DLD1 (cell line): ENCODE data around the gene MED26.

Experiments
- in situ Hi-C: cut with HindIII; loops from 2 replicates; pipeline ENCODE4 v1.10.0; 2017; ENCODE audit warnings: low sequenced_read_pairs

MED26 gene

DNA sequence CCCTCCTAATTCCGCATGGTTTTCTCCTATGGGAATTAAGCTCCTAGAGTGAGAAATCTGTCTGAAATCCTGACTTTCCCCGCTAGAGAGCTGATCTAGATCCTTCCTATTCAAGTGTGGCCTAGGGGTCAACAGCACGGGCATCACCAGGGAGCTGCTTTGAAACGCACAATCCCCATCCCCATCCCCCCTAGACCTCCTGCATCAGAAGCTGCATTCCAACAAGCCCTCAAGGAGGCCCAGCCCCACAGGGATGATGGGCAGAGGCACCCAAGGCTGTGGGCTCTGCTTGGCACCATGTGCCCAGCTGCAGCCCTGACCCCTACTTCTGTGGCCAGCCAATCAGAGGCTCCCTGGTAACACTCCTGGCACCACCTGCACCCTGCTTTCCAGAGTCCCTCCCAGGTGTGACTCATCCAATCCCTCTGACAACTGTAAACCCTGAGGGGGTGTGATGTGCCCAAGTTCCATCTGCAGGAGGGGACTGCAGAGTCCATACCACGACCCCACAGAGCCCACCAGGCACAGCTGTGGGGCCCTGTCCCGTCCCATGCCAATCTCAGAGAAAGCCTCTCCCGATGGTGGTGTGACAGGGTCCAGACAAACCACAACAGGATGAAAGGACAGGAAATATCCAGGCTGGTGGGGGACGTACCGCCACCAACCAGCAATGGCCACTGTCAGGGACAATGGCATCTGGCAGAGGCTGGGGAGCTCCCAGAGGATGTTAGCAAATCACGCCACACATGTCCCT lies 36.0 kb downstream of the MED26 start:
- in situ Hi-C loops, result no loop called here

DNA sequence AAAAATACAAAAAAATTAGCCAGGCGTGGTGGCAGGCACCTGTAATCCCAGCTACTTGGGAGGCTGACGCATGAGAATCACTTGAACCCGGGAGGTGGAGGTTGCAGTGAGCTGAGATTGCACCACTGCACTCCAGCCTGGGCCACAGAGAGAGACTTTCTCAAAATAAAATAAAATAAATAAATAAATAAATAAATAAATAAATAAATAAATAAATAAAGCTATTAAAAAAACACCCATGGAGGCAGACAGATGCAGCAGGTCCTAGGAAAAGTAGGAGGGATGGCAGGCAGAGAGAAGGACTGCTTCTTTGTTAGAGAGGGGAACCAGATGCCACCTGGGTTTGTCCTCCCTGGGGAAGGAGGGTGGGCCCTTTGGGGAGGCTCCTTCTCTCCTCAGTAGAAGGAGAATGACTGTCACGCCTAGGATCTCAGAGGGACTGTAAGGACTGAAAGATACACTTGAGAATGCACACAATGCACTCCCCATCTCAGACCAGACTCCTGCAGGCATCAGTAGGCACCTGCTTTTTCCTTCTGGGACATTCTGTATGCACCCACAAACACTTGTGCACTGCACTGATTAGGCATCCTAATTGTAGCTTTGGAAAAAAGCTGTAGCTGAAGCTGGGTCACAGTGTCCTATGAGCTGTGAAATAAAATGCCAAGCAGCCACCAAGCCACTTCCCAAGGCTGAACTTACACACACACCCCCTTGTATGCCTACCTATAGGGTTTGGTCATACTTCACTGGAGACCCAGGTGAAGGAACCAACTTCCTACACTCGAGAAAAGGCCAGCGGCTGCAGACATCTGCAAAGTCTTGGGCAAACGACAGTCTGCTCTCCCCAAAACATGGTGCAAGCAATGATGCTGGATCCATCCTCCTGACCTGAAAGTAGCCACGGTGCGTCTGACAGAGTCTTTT lies 36.9 kb downstream of the MED26 start:
- in situ Hi-C loops, result no loop called here

DNA sequence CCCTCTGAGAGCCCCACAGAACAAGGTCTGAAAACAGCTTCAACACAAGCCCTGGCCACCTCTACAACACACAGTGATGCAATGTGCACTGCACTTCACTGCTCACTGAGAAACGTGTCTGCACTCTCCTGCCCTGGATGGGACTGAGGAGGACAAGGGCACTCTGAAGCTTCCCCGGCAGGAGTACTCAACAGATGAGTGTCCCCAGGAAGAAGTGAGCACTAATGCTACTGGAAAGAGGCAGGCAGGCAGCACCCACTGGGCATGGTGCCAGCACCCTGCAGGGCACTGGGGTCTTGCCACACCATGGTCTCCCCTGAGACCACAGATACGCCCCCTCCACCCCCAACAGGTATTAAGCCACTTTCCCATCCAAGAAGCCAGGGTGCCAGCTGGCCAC lies 38.1 kb downstream of the MED26 start:
- in situ Hi-C loops, result no loop called here

DNA sequence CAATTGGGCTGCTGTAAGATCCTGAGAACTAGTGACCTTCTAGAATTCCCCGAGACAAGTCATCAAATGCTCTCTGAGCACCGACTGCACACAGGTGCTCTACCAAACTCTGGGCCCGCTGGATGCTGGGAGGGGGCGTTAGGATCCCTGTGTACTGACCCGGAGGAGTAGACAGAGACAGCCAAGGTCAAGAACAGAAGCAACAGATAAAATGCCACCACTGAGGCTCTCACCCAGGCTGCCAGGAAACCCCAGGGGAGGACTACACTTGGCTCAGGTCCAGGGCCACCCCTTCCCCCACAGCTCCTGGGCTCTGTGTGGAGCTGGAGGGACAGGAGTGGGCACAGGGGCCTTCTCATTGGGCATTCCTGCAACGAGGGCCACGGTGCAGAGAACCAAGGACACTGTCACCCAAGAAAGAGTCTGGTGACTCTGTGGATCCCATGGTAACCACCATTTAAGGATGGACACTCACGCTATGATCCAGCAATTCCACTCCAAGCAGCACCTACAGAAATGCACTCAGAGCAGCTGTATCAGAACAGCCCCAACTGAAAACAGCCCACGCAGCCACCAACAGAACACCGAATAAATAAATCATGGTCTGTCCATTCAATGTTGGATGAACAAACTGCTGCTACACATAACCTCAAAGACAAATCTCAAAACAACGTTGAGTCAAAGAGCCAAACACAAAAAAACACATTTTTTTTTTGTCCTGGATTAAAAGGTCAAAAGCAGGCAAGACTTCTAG lies 39.0 kb downstream of the MED26 start:
- in situ Hi-C loops, result no loop called here

DNA sequence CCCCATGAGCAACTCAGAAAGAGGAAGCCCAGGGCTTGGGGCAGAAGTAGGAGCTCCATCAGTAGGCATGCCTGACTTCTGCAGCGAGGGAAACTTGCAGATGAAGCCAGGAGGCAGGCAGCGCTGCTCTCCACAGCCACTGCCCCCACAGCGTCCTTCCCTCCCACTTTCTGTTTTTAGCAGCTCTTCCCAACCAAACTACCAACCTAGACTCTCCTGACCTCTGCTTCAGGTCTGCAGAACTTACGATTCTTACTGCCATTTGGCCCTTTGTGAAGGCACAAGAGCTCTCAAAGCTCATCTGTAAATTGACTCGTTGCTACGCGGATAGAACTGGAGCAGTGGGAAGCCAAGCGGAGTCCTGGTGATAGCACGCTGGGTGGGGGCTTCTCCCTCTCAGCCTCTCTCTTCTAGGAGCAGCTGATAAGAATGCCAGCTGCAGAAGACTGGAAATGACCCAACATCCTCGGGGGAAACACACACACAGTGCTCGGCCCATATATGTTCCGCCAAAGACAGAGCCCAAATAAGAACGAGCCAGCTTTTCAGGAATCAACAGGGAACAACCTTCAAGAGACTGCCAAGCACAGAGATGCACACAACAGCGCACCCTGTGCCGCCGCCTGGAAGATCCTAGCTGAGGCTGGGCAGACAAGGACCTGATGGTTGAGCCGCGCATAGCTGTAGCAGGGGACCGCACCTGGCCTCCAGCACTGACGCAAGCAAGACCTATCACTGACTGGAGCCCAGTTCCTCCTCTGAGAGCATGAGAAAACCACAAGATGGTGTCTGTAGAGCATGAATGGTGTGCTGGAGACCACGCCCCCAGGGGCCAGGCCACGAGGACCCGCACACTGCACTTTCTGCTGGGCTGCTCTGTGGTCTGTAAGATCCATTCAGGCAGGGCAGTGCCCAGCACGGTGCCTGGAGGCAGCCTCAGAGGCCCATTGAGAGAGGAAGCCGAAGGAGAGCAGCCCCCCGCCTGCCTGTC lies 39.9 kb downstream of the MED26 start:
- in situ Hi-C loops, result no loop called here

DNA sequence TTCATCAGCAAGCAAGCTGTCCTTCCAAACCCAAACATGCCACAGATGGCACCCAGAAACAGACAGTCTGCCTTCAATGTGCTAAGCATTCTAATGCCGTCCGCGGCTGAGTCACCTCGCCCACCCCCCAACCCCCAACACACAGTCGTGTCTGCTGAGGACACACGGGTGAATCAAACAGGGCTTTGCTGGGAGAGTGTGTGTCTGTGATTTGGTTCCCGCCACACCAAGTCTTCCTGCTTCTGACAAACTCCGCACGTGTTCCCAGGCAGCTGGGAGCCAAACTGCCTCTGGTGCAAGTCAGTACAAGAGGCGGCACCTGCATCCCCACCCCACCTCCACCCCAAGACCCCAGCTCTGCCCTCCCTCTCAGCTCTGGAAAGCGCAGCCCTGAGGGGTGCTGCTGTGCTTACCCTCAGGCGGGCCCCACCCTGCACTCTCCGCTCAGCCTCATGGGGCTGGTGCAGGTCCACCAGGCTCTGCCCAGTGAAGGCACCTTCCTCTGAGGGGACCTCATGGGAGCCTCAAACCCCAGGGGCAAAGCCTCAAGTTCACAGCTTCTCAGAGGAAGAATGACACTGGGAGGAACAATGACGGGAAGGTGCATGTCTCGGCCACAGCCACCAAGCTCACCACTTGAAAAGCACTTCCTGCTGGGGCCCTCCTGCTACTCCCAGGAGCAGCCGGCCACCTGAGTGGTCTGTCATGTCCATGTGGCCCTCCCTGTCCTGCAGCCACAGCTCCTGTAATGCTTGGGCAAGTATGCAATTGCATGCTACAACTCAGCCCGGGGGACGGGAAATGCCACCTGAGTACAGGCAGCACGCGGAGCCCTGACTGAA lies 40.8 kb downstream of the MED26 start:
- in situ Hi-C loops, result no loop called here

DNA sequence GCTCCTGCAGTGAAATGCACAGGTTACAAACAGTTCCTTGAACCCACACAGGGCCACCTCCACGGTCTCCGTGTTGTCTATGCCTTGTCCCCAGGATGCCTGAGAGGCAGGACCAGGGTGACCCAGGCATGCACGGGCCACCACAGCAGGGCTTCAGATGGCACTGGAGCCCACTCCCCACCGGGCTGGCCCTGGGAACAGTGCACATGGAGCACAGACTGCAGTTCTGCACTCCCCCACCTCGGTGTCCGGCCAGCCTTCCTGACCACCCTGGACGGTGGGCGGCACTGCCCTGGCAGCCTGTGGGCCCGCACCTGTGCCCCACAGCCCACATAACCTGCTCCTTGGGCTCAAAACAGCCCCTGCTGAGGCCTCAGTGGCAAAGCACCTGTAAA lies 41.5 kb downstream of the MED26 start:
- in situ Hi-C loops, result no loop called here

DNA sequence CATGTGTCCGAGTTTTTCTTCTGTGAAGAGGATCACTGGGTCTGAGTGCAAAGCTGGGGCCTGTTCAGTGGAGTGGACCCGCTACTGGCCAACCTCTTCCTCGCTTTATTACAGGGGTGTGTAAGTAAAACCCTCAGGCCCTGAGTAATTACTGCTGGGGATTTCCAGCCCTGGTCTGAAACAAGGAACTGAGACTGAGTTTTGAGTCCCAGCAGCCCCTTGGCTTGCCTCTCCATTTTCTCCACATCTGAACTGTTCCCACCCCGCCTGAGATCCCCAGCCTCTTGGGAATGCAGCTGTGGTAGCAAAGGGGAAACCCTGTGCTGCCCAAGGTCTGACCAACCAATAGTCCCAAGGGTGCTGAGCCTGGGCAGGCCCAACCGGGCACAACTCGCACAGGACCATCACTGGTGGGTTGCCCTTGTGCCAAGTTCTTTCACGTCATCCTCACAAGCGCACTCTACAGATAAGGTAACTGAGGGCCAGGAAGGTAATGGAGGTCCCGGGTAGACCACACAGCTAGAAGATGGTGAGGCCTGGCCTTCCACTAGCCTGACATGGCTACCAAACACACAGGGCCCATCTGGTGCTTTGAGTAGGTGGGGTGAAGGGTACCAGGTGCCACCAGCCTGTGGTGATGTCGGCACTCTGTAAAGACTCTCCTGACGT lies 42.1 kb downstream of the MED26 start:
- in situ Hi-C loops, result no loop called here

DNA sequence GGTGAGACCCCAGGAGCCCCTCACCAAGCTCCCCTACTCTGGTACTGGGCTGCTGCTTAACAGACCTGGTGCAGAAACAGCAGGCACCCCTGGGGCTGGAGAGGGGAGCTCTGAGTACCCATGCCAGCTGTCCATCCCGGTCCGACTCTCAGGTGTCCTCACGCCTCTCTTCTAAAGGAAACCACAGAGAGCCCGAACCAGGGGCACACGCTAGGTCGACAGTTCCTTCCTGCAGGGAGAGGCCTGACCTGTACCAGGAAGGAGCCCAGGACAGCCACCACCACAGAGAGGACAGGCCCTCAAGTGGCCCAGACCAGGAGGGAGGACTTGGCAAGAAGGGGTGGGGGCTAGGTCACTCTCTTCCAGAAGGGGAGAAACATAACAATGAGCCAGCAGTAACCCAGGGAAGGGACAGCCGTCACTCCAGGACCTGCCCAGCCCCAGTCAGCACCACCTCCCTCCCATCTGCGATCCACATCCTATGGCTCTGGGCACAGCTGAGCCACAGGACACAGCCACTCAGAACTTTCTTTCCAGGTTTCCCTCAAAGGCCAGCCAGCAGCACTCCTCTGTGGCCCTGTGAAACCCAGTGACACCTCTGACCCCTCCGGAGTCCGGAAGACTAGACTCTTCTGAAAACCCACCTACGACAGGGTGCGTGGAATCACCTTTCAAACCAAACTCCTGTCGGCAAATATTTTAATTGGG lies 42.8 kb downstream of the MED26 start:
- in situ Hi-C loops, result no loop called here

DNA sequence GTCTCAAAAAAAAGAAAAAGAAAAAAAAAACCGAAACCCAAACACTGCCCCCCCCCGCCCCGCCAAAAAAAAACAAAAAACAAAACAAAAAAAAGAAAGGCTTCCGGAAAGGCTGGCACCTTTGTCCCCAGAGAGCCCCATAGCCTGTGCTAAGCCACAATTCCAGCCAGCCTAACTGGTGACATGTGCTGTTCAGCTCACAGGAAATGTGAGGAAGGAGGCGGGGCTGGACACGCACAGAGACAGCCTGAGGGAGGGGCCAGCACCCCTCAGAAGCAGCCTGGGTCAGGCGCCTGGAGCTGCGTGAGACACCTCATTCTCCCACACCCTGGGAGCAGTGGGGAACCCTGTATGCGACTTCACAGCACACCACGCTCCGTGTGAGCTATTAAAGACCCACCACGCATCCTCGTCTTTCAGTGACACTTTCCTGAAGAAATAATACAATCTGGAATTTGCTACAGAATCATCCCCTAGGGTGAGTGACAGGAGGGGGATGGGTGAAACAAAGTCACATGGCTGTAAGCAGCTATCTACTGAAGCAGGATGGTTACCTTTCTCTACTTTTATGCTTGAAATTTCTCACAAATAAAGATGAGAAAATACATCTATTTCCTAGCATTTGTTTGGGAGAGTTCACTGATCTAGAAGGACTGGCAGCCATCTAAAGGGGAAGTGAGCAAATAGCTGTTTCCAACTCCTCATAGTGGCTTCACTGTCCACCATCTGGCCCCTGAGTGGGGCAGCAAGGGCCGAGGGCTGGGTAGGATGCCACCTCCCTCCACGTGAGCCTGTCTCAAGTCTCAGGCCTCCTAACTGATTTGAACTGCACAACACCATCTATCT lies 43.5 kb downstream of the MED26 start:
- in situ Hi-C loops, result no loop called here

DNA sequence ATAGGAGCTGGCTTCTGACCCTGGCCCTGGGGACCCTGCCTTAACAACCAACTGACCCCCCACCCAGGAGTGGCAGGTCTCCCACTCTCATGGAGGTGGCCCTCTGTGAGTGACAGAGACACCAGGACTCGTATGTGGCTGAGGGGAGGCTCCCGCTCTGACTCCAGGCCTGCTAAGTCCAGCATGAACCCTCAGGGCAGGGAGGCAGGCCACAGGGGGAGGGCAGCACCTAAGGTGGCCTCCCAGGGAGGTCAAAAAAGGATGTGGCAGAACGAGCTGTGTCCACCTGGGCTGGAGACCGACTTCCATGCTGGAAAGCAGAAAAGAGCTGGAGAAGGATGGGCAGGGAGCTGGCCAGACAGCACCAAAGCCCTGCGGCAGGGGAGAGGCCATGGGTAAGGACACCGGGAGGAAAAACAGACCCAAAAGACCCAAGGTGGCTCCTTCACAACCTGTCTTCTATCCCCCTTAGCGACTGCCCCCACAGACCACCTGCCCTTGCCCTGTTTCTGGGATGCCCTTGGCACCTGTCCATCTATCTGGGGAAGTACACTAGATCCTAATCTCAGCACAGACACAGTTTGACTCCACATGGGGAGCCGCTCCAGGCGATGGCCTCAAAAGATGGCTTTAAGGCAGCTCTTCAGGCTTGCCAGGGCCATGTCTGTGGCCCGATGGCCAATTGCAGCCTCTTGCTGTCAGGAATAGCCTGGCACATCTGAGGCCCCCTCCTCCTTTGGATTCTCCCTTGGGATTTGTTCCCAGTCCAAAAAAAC lies 45.3 kb downstream of the MED26 start:
- in situ Hi-C loops, result no loop called here

DNA sequence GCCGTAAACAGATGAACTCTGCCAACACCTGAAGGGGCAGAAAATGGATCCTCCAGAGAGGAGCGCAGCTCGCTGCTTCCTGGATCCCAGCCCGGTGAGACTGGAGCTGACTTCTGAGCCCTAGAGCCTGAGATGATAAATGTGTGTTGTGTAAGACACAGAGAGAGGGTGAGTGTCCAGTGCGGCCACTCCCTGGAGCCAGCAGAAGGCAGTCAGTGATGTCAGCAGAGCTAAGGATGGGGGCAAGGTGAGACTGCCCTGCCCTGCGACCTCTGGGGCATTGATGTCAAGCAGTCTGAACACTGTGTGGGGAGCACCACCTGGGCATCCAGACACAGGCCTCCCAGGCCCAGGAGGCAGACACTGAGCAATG lies 46.0 kb downstream of the MED26 start:
- in situ Hi-C loops, result no loop called here

DNA sequence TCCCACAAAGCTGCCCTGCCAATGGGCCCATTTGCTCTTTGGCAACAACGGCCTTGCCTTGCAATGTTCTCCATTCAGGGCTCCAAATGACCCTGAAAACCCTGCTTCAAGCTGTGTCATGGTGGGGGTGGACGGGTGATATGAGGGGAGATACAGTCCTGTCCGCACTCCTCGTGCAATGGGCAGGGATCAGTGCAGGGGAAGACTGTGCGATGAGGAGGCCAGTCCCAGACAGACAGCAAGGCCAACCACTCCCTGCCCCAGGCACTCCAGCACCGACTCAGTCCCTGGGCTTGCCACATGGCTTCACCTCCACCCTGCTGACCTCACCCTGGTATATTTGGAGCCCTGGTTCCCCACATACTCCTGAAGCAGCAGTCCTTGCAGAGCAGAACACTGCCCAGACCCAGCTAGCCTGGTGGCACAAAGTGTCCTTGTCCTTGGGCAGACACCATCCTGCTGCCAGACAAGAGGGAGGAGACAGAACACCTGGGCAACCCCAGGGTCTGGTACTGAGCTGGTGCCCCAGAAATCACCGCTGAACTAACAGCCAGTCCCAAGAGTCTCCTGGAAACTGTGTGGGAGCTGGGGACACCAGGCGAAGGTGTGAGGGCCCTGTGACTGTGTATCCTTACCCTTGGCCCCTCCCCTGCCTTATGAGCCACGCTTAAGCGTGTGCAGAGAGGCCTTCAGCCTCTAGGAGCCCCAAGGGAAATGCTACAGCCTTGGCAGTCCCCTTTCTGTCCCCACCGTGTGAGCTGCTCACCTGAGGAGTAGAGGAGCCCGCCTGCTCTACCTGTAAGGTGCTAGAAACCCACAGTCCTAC lies 46.6 kb downstream of the MED26 start:
- in situ Hi-C loops, result no loop called here

DNA sequence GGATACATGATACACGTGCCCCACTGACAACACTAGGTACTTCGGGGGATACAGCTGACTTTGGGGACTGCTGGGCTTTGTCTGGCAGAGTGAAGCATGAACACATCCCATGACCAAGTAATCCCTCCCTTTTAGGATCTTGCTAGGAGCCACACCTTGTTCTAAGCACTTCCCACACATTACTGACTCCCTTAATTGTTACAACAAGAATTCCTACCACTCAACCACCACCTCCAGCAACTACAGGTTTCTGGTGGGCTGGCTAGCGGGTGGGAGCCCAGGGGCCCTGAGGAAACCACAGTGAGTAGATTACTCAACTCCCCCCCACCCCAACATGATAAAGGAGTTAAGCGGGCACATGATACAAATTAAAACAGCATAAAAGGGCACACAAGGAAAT lies 48.6 kb downstream of the MED26 start:
- in situ Hi-C loops, result no loop called here

DNA sequence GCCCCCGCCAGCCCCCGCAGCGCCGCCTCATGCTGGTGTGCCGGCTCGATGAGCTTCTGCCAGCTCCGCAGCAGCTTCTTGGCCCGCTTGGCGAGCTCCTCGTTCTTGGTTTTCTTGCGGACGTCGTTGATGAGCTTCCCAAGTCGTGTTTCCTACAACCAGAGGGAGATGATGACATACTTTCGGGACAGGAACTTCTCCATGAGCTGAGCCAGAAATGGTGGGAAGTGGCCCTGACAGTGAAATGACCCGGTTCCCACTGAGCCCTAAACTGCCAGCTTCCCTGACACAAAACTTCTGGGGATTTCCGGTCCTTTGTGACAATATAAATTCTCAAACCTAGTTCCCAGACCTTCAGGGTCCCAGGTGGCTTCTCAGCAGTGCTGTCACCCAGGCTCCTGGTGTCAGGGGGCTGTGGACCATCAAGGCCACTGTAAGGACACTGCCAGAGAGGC lies 50.4 kb downstream of the MED26 start:
- in situ Hi-C loops, result no loop called here
